Peyer's patch (tissue), 4 donors: ENCODE measurements around the gene LMBR1.

Experiments
- POLR2A ChIP-seq, 2 donors: fragments of 450-650 bp; IDR thresholded peaks; one replicate each; pipeline ENCODE4 v1.5.1; 2017; ENCODE audit warnings: antibody characterized with exemption in 2 of 2, mild to moderate bottlenecking in 2 of 2, moderate library complexity in 2 of 2
- TF ChIP-seq, protein P1 (sequence below), 6 experiments: fragments of 450-650 bp in 4 of 6; fragments of 200-600 bp in 2 of 6; sonication (generic) in 1 of 6; IDR thresholded peaks; one replicate each; pipeline ENCODE4 v1.5.1; 2017 to 2019; ENCODE audit warnings: antibody characterized with exemption in 6 of 6, mild to moderate bottlenecking in 3 of 6, moderate library complexity in 1 of 6

DNA sequence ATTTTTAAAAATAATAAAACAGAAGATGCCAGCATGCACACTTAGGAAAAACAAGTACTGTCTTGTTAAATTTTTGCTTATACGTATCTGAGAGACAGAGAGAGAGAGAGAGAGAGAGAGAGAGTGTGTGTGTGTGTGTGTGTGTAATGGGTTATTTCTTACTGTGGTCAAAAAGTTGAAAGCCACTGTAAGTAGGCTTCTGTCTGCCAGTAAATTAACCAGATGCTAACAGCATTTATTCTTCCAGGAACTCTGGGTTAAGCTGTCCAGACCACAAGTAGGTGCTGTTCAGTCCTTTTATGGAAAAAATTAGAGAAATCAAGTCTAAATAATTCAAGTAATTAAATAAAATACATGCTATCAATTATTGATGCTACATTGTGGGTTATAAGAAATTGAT lies 212.7 kb downstream of the LMBR1 start:
- no peak for TF ChIP-seq POLR2A (IDR thresholded peaks at IDR 0.05)
- TF ChIP-seq, protein P1, sequence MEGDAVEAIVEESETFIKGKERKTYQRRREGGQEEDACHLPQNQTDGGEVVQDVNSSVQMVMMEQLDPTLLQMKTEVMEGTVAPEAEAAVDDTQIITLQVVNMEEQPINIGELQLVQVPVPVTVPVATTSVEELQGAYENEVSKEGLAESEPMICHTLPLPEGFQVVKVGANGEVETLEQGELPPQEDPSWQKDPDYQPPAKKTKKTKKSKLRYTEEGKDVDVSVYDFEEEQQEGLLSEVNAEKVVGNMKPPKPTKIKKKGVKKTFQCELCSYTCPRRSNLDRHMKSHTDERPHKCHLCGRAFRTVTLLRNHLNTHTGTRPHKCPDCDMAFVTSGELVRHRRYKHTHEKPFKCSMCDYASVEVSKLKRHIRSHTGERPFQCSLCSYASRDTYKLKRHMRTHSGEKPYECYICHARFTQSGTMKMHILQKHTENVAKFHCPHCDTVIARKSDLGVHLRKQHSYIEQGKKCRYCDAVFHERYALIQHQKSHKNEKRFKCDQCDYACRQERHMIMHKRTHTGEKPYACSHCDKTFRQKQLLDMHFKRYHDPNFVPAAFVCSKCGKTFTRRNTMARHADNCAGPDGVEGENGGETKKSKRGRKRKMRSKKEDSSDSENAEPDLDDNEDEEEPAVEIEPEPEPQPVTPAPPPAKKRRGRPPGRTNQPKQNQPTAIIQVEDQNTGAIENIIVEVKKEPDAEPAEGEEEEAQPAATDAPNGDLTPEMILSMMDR (IDR thresholded peaks at IDR 0.05), result no peak
